NCI-H460 (cell line): ENCODE results near the gene NUDT6. TPM values are rescaled to one million over a fixed set of nuclear protein-coding genes. Genes with fewer than 3 reads are reported as not detected.

Experiments used
- DNase-seq: peaks from one replicate; pipeline ENCODE4 v3.0.0-alpha.2; 2016; ENCODE audit warnings: low read depth; ENCODE audit errors: extremely low read depth
- total RNA-seq: library from RNA; depleted of rRNA; stranded (reverse); fragments of >200 nt; shearing (Covaris generic); gene quantifications from 2 replicates; pipeline ENCODE4 v1.2.3, GENCODE V29; 2014; rRNA removed

Gene NUDT6
- total RNA-seq, 1 experiment from 2014 or later, result 20.9 TPM

GRCh38 chr4:122842984-122843531 is 79.3 kb downstream of the NUDT6 start:
- no peak for DNase-seq

Other genes with a start within 250 kb of the NUDT6 start
- gene BBS12, start 189.9 kb downstream of the NUDT6 start, total RNA-seq, result 3.8 and 4.4 TPM in 2 replicates
- gene FGF2, start 95.8 kb downstream of the NUDT6 start, total RNA-seq, result 51.4 and 52.8 TPM in 2 replicates